Transverse colon (tissue), 3 donors: ENCODE measurements around the gene OTC.

Experiments
- POLR2A ChIP-seq: fragments of 450-650 bp; IDR thresholded peaks from one replicate; pipeline ENCODE4 v1.6.1; 2016; ENCODE audit warnings: antibody characterized with exemption, mild to moderate bottlenecking, moderate library complexity
- TF ChIP-seq, protein P1 (sequence below), 5 experiments: fragments of 200-600 bp in 3 of 5; fragments of 450-650 bp in 2 of 5; sonication (generic) in 3 of 5; IDR thresholded peaks; 1 replicate in 2 of 5; 2 replicates in 3 of 5; pipeline ENCODE4 v1.5.1; 2016 to 2017; ENCODE audit warnings: antibody characterized with exemption in 5 of 5, inconsistent platforms in 3 of 5, mild to moderate bottlenecking in 2 of 5, moderate library complexity in 1 of 5

GRCh38 chrX:38332505-38332904, 19.9 kb upstream of the OTC start:
- no peak for TF ChIP-seq POLR2A
- TF ChIP-seq, protein P1, sequence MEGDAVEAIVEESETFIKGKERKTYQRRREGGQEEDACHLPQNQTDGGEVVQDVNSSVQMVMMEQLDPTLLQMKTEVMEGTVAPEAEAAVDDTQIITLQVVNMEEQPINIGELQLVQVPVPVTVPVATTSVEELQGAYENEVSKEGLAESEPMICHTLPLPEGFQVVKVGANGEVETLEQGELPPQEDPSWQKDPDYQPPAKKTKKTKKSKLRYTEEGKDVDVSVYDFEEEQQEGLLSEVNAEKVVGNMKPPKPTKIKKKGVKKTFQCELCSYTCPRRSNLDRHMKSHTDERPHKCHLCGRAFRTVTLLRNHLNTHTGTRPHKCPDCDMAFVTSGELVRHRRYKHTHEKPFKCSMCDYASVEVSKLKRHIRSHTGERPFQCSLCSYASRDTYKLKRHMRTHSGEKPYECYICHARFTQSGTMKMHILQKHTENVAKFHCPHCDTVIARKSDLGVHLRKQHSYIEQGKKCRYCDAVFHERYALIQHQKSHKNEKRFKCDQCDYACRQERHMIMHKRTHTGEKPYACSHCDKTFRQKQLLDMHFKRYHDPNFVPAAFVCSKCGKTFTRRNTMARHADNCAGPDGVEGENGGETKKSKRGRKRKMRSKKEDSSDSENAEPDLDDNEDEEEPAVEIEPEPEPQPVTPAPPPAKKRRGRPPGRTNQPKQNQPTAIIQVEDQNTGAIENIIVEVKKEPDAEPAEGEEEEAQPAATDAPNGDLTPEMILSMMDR (IDR thresholded peaks at IDR 0.05): no peak
